Transverse colon (tissue), 4 donors: ENCODE data around the gene PELI2. TPM values are rescaled to one million over a fixed set of nuclear protein-coding genes. Genes with fewer than 3 reads are reported as not detected.

ENCODE experiments used
- DNase-seq: peaks from one replicate; pipeline ENCODE4 v3.0.0-alpha.2; 2019
- H3K27ac ChIP-seq, 4 donors: fragments of 200-600 bp; sonication (generic); 2 replicates each; pipeline ENCODE4 v1.5.1; 2016 to 2018; ENCODE audit warnings: inconsistent platforms in 4 of 4
- H3K27me3 ChIP-seq: fragments of 200-600 bp; sonication (generic); 2 replicates; pipeline ENCODE4 v1.5.1; 2017; ENCODE audit warnings: inconsistent platforms
- H3K36me3 ChIP-seq, 4 donors: fragments of 200-600 bp; sonication (generic); 2 replicates each; pipeline ENCODE4 v1.5.1; 2017 to 2019; ENCODE audit warnings: inconsistent platforms in 4 of 4
- H3K4me1 ChIP-seq, 4 donors: fragments of 200-600 bp; sonication (generic); 2 replicates each; pipeline ENCODE4 v1.5.1; 2017 to 2020; ENCODE audit warnings: inconsistent platforms in 4 of 4
- H3K4me3 ChIP-seq, 4 donors: fragments of 200-600 bp; sonication (generic); 1 replicate in 1 of 4; 2 replicates in 3 of 4; pipeline versions ENCODE4 v1.5.1 to v1.6.1; 2017 to 2019; ENCODE audit warnings: inconsistent platforms in 4 of 4
- H3K9me3 ChIP-seq, 2 donors: fragments of 200-600 bp; sonication (generic); 2 replicates each; pipeline ENCODE4 v1.5.1; 2017 to 2019; ENCODE audit warnings: inconsistent platforms in 2 of 2
- EP300 ChIP-seq: sonication (generic); formaldehyde crosslinking; IDR thresholded peaks from one replicate; pipeline ENCODE4 v1.6.1; 2017; ENCODE audit warnings: antibody characterized with exemption, low read depth
- POLR2A ChIP-seq: fragments of 450-650 bp; IDR thresholded peaks from one replicate; pipeline ENCODE4 v1.6.1; 2016; ENCODE audit warnings: antibody characterized with exemption, mild to moderate bottlenecking, moderate library complexity
- POLR2AphosphoS5 ChIP-seq, 3 donors: sonication (generic); formaldehyde crosslinking; IDR thresholded peaks; one replicate each; pipeline ENCODE4 v1.6.1; 2016; ENCODE audit warnings: antibody characterized with exemption in 3 of 3
- WGBS, 2 donors: methylation state at CpG; one replicate each; pipeline ENCODE4 v1.1.5; 2018; ENCODE audit warnings: low coverage in 1 of 2; 5-methylcytosine and 5-hydroxymethylcytosine counted together
- in situ Hi-C, 4 donors: fragments of 200-750 bp; cut with MboI; loops; one replicate each; pipeline versions ENCODE4 v1.15.0 to v1.15.1; 2017; ENCODE audit warnings: low sequenced_read_pairs in 3 of 4, low pct_ligation_motif_present in 1 of 4, low pct_unique_long_range_greater_than_20kb in 1 of 4
- intact Hi-C: fragments of 100-400 bp; cut with DNase I; formaldehyde crosslinking; loops from one replicate; pipeline ENCODE4 v1.15.1; 2023; ENCODE audit warnings: low total_unique reads
- total RNA-seq, 4 donors: library from RNA; depleted of rRNA; stranded (reverse); fragments of >200 nt; gene quantifications; one replicate each; pipeline ENCODE4 v1.1.0, GENCODE V29; 2016
- TF ChIP-seq, protein P1 (sequence below), 5 experiments: fragments of 200-600 bp in 3 of 5; fragments of 450-650 bp in 2 of 5; sonication (generic) in 3 of 5; IDR thresholded peaks; 1 replicate in 2 of 5; 2 replicates in 3 of 5; pipeline ENCODE4 v1.5.1; 2016 to 2017; ENCODE audit warnings: antibody characterized with exemption in 5 of 5, inconsistent platforms in 3 of 5, mild to moderate bottlenecking in 2 of 5, moderate library complexity in 1 of 5

The PELI2 gene
- total RNA-seq, 4 donors from 2014 or later = 4.8 to 29.9 (median 14.7) TPM

- TF ChIP-seq POLR2A (no peak), EP300 (no peak), POLR2AphosphoS5 (IDR thresholded peaks at IDR 0.05) (no peak)
- TF ChIP-seq, protein P1, sequence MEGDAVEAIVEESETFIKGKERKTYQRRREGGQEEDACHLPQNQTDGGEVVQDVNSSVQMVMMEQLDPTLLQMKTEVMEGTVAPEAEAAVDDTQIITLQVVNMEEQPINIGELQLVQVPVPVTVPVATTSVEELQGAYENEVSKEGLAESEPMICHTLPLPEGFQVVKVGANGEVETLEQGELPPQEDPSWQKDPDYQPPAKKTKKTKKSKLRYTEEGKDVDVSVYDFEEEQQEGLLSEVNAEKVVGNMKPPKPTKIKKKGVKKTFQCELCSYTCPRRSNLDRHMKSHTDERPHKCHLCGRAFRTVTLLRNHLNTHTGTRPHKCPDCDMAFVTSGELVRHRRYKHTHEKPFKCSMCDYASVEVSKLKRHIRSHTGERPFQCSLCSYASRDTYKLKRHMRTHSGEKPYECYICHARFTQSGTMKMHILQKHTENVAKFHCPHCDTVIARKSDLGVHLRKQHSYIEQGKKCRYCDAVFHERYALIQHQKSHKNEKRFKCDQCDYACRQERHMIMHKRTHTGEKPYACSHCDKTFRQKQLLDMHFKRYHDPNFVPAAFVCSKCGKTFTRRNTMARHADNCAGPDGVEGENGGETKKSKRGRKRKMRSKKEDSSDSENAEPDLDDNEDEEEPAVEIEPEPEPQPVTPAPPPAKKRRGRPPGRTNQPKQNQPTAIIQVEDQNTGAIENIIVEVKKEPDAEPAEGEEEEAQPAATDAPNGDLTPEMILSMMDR (IDR thresholded peaks at IDR 0.05) = no peak
- Histone ChIP-seq H3K36me3 (no peaks in the 10 kb centered on the region), H3K27ac (no peak overlapping the region), H3K9me3 (no peaks in the 10 kb centered on the region), H3K4me1 (no peaks in the 10 kb centered on the region), H3K27me3 (no peaks in the 10 kb centered on the region), H3K4me3 (no peak overlapping the region)
- WGBS, 2 donors = 90 to 91% methylated on average over 5 of the region's 5 CpGs
- no peak for DNase-seq
- in situ Hi-C loops (no loop called here), intact Hi-C loops (no loop called here)
Measured at GRCh38 chr14:56297449-56297848, 179.2 kb downstream of the PELI2 start.

DNA sequence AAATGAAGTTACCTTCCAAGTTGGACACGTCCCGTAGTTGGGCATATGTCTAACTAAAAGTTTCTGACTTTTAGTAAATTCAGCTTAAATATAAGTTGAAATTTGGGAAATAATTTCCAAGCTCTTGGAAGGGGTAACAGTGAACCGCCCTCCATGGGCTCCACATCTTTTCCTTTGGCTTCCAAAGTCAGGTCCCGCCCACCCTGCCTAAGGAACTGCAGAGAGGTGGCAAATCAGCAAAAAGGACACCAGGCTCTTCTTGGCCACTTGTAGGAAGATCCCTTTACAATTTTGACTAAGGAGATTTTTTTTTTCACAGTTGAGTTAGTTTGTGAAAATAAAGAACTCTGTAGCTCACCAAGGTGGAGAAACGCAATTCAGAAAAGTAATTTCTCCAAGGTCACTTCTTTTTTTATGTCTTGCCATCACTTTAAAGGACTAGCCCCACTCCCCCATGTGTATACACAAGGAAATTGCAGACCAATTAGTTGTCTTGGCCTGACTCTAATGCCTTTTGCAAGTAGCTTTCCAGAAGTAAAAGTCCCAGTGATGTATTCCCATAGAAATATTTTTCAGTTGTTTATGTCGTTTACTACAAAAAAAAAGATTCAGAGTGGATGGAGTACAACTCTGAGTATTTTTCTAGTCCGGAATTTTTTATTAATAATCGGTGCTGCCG, 181.2 kb downstream of the PELI2 start:
- no peaks in the 10 kb centered on the region for H3K9me3 ChIP-seq
- no peak overlapping the region for H3K4me3 ChIP-seq
- no peaks in the 10 kb centered on the region for H3K27me3 ChIP-seq
- intact Hi-C loops = no loop called here
- TF ChIP-seq, protein P1 (IDR thresholded peaks at IDR 0.05) = no peak
- TF ChIP-seq POLR2A = no peak
- no peak for TF ChIP-seq EP300
- no peak for TF ChIP-seq POLR2AphosphoS5 (IDR thresholded peaks at IDR 0.05)
- no peaks in the 10 kb centered on the region for H3K4me1 ChIP-seq
- no peak overlapping the region for H3K27ac ChIP-seq
- in situ Hi-C loops = no loop called here
- 85 to 88% methylated on average over 9 of the region's 9 CpGs for WGBS, 2 donors
- no peaks in the 10 kb centered on the region for H3K36me3 ChIP-seq
- no peak for DNase-seq

DNA sequence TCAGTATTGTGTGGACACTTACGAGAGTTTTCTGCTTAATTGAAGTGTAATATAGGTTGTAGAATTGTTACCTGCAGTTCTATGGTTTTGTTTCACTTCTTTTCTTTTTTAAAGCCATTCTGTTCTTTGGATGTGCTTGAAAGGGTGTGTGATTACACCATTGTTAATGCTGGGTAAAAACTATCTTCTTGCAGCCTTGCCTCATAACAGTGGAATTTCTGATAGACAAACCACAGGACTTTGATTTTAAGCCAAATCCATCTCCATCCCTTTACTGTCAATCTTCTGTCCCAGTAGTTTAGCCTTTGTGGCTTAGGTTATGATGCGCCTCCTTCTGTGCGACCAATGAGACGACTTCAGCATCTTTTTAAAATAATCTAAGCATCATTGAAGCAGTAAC, 182.3 kb downstream of the PELI2 start:
- H3K9me3 ChIP-seq = no peaks in the 10 kb centered on the region
- in situ Hi-C loops (no loop called here), intact Hi-C loops (no loop called here)
- TF ChIP-seq, protein P1 (IDR thresholded peaks at IDR 0.05) = no peak
- no peak for TF ChIP-seq POLR2AphosphoS5 (IDR thresholded peaks at IDR 0.05)
- no peak for TF ChIP-seq POLR2A
- TF ChIP-seq EP300 = no peak
- no peak overlapping the region for H3K27ac ChIP-seq
- H3K4me1 ChIP-seq = no peaks in the 10 kb centered on the region
- H3K4me3 ChIP-seq = no peak overlapping the region
- no peaks in the 10 kb centered on the region for H3K36me3 ChIP-seq
- no peak for DNase-seq
- no peaks in the 10 kb centered on the region for H3K27me3 ChIP-seq
- WGBS, 2 donors = 85 to 94% methylated on average over 4 of the region's 4 CpGs

DNA sequence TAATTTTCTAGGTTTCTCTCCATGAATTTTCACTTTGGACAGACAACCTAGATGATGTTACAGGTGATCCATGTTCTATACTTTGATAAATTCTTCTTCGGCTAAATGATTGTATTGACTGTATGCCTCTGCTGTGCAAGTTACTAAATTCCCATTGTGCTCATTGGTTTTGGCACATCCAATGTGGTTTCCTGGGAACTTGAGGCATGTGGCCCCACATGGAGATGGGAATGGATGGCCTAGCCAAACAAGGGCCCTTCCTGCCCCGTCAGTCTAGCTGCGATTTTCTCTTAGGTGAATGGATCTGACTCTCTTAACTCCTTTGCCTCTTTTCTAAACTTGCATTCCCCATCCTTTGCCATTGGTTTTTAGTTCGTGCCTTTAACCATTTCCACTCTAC, 186.2 kb downstream of the PELI2 start:
- no peaks in the 10 kb centered on the region for H3K9me3 ChIP-seq
- no peak overlapping the region for H3K4me3 ChIP-seq
- intact Hi-C loops (no loop called here), in situ Hi-C loops (no loop called here)
- H3K4me1 ChIP-seq = no peaks in the 10 kb centered on the region
- WGBS, 2 donors = 89 to 90% methylated on average over 2 to 4 of the region's 4 CpGs
- H3K27me3 ChIP-seq = no peaks in the 10 kb centered on the region
- TF ChIP-seq POLR2A (no peak), EP300 (no peak), POLR2AphosphoS5 (IDR thresholded peaks at IDR 0.05) (no peak)
- TF ChIP-seq, protein P1 (IDR thresholded peaks at IDR 0.05) = no peak
- no peaks in the 10 kb centered on the region for H3K36me3 ChIP-seq
- no peak for DNase-seq
- no peak overlapping the region for H3K27ac ChIP-seq
